MM.1S (cell line): ENCODE measurements around the gene TCF3.

Experiments used
- DNase-seq: peaks from one replicate; pipeline ENCODE4 v3.0.0-alpha.2; 2015
- H2AFZ ChIP-seq: fragments of 300-600 bp; sonication (generic); 2 replicates; pipeline ENCODE4 v1.6.0; 2016; ENCODE audit warnings: antibody characterized with exemption, low read length
- H3F3A ChIP-seq: fragments of 300-600 bp; sonication (generic); 2 replicates; pipeline ENCODE4 v1.6.1; 2016; ENCODE audit warnings: mild to moderate bottlenecking, antibody characterized with exemption, low read length, moderate library complexity, mixed read lengths; ENCODE audit not compliant: insufficient read depth
- H3K27ac ChIP-seq: fragments of 300-600 bp; sonication (generic); 2 replicates; pipeline ENCODE4 v1.5.1; 2016; ENCODE audit warnings: mild to moderate bottlenecking, low read length
- H3K27me3 ChIP-seq: fragments of 300-600 bp; sonication (generic); replicated peaks from 2 replicates; pipeline ENCODE4 v1.6.0; 2016; ENCODE audit warnings: low read length; ENCODE audit not compliant: insufficient read depth
- H3K36me3 ChIP-seq: fragments of 300-600 bp; sonication (generic); replicated peaks from 2 replicates; pipeline ENCODE4 v1.6.1; 2016; ENCODE audit warnings: mild to moderate bottlenecking, low read length, mixed read lengths; ENCODE audit not compliant: insufficient read depth
- H3K4me1 ChIP-seq: fragments of 300-600 bp; sonication (generic); 2 replicates; pipeline ENCODE4 v1.6.1; 2016; ENCODE audit warnings: low read length, mixed read lengths
- H3K4me2 ChIP-seq: fragments of 300-600 bp; sonication (generic); 2 replicates; pipeline ENCODE4 v1.6.0; 2016; ENCODE audit warnings: low read depth, low read length
- H3K4me3 ChIP-seq: fragments of 300-600 bp; sonication (generic); 2 replicates; pipeline ENCODE4 v1.5.1; 2016; ENCODE audit warnings: low read length, mixed read lengths
- H3K79me2 ChIP-seq: fragments of 300-600 bp; sonication (generic); 2 replicates; pipeline ENCODE4 v1.6.1; 2016; ENCODE audit warnings: mixed run types, low read length, mixed read lengths
- H3K9ac ChIP-seq: fragments of 300-600 bp; sonication (generic); 2 replicates; pipeline ENCODE4 v1.6.1; 2016; ENCODE audit warnings: low read length, mixed read lengths
- H3K9me2 ChIP-seq: fragments of 300-600 bp; sonication (generic); replicated peaks from 2 replicates; pipeline ENCODE4 v1.6.1; 2016; ENCODE audit warnings: mild to moderate bottlenecking, low read length, mixed read lengths; ENCODE audit not compliant: insufficient read depth
- H3K9me3 ChIP-seq: fragments of 300-600 bp; sonication (generic); replicated peaks from 2 replicates; pipeline ENCODE4 v1.6.1; 2016; ENCODE audit warnings: mild to moderate bottlenecking, low read length, mixed read lengths; ENCODE audit not compliant: insufficient read depth
- H4K20me1 ChIP-seq: fragments of 300-600 bp; sonication (generic); 2 replicates; pipeline ENCODE4 v1.6.1; 2016; ENCODE audit warnings: mild to moderate bottlenecking, low read length, moderate library complexity, mixed read lengths; ENCODE audit not compliant: insufficient read depth
- CTCF ChIP-seq: fragments of 300-600 bp; sonication (generic); IDR thresholded peaks from 2 replicates; pipeline ENCODE4 v1.5.1; 2016; ENCODE audit warnings: antibody characterized with exemption, low read length, mixed read lengths
- EZH2 ChIP-seq: fragments of 300-600 bp; sonication (generic); optimal IDR thresholded peaks from 2 replicates; pipeline ENCODE3; 2017; ENCODE audit warnings: low read depth, mild to moderate bottlenecking, antibody characterized with exemption, low read length, mixed read lengths
- EZH2phosphoT487 ChIP-seq: fragments of 300-600 bp; sonication (generic); IDR thresholded peaks from 2 replicates; pipeline ENCODE4 v1.6.1; 2018; ENCODE audit warnings: antibody characterized with exemption, low read length

TCF3 gene

DNA sequence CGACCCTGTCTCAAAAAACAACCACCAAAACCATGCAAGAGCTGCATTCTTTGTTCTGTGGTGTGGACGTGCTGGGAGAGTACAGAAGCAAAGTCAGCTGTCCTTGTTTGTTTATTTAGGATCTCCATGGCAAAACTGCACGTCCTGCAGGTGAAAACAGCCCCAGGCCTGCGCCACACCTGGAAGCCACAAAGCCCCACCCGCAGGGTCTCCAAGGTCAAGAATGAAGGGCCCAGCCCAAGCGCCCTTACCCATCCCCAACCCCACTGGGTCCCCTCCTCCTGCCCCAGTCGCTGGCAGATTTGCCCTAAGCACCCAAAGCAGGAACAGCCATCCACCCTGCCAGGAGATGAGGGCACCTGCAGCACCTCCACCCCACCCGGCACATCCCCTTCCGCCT, 70.2 kb downstream of the TCF3 start:
- H2AFZ ChIP-seq, result no peak overlapping the region
- H3K27me3 ChIP-seq, result no peaks in the 10 kb centered on the region
- no peaks in the 10 kb centered on the region for H3K9me2 ChIP-seq
- TF ChIP-seq EZH2 (no peak), CTCF (no peak), EZH2phosphoT487 (no peak)
- no peaks in the 10 kb centered on the region for H3K4me1 ChIP-seq
- H4K20me1 ChIP-seq, result no peaks in the 10 kb centered on the region
- H3K36me3 ChIP-seq, result no peaks in the 10 kb centered on the region; the same call in none of the 2 replicates
- no peak overlapping the region for H3K27ac ChIP-seq
- no peaks in the 10 kb centered on the region for H3K9me3 ChIP-seq
- H3K9ac ChIP-seq, result no peak overlapping the region
- H3K79me2 ChIP-seq, result peaks cover 21% of the 10 kb centered on the region
- no peak for DNase-seq
- H3K4me2 ChIP-seq, result no peak overlapping the region
- H3F3A ChIP-seq, result no peaks in the 10 kb centered on the region
- no peak overlapping the region for H3K4me3 ChIP-seq

- Histone ChIP-seq H3K27ac (no peak overlapping the region), H3K9ac (no peak overlapping the region), H2AFZ (no peak overlapping the region), H3K4me1 (no peaks in the 10 kb centered on the region), H3K9me3 (no peaks in the 10 kb centered on the region), H4K20me1 (no peaks in the 10 kb centered on the region), H3K9me2 (no peaks in the 10 kb centered on the region), H3K4me3 (no peak overlapping the region), H3K79me2 (peaks cover 15% of the 10 kb centered on the region), H3K27me3 (no peaks in the 10 kb centered on the region), H3K36me3 (no peaks in the 10 kb centered on the region; the same call in none of the 2 replicates), H3F3A (no peaks in the 10 kb centered on the region), H3K4me2 (no peak overlapping the region)
- DNase-seq, result no peak
- TF ChIP-seq EZH2, result no peak
- TF ChIP-seq EZH2phosphoT487, result no peak
- no peak for TF ChIP-seq CTCF
Observed at GRCh38 chr19:1580957-1581356, 71.5 kb downstream of the TCF3 start.

DNA sequence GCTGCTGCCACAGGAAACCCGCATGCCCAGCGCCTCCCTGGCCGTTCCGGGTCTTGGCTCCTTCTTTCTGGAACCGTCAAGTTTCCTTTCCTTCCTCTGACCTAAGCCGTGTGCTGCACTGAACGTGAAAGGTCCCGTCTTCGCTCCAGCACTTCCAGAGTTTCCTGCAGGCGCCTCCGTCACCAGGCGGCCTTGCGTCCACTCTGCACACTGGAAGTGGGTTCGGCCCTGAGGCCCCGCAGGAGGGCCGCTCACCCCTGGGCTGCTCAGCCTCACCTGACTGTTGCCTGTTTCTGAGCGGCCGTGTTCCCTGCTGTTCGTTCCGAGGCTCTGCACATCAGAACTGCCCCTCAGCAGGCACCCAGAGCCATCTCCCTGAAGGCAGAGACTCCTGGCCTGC, 72.0 kb downstream of the TCF3 start:
- Histone ChIP-seq H3K4me3 (no peak overlapping the region), H3K9ac (no peak overlapping the region), H3K27ac (no peak overlapping the region), H3K9me2 (no peaks in the 10 kb centered on the region), H2AFZ (no peak overlapping the region), H3F3A (no peaks in the 10 kb centered on the region), H3K27me3 (no peaks in the 10 kb centered on the region), H4K20me1 (no peaks in the 10 kb centered on the region), H3K4me1 (no peaks in the 10 kb centered on the region), H3K9me3 (no peaks in the 10 kb centered on the region), H3K79me2 (peaks cover 9% of the 10 kb centered on the region), H3K36me3 (no peaks in the 10 kb centered on the region; the same call in none of the 2 replicates), H3K4me2 (no peak overlapping the region)
- TF ChIP-seq EZH2phosphoT487, result no peak
- TF ChIP-seq EZH2, result no peak
- TF ChIP-seq CTCF, result no peak
- DNase-seq, result no peak
